Retinal pigment epithelial cell (primary cell): ENCODE results near the gene MRNIP.
"Not testable (repeated sequence)": the region's sequence is repeated elsewhere in the genome, so short reads cannot be mapped to it uniquely, and the experiment has no call there.

ENCODE experiments used
- DNase-seq: peaks from one replicate; pipeline ENCODE4 v3.0.0-alpha.2; 2010; ENCODE audit warnings: low read depth
- H3K4me3 ChIP-seq: 2 replicates; pipeline ENCODE4 v1.5.1; 2011; ENCODE audit warnings: mild to moderate bottlenecking, low read length, control low read depth, moderate library complexity
- TF ChIP-seq, protein P1 (sequence below): conservative IDR thresholded peaks from 2 replicates; pipeline ENCODE4 v1.5.1; 2011; ENCODE audit warnings: low read depth, low read length, control low read depth, inconsistent platforms

MRNIP gene

DNA sequence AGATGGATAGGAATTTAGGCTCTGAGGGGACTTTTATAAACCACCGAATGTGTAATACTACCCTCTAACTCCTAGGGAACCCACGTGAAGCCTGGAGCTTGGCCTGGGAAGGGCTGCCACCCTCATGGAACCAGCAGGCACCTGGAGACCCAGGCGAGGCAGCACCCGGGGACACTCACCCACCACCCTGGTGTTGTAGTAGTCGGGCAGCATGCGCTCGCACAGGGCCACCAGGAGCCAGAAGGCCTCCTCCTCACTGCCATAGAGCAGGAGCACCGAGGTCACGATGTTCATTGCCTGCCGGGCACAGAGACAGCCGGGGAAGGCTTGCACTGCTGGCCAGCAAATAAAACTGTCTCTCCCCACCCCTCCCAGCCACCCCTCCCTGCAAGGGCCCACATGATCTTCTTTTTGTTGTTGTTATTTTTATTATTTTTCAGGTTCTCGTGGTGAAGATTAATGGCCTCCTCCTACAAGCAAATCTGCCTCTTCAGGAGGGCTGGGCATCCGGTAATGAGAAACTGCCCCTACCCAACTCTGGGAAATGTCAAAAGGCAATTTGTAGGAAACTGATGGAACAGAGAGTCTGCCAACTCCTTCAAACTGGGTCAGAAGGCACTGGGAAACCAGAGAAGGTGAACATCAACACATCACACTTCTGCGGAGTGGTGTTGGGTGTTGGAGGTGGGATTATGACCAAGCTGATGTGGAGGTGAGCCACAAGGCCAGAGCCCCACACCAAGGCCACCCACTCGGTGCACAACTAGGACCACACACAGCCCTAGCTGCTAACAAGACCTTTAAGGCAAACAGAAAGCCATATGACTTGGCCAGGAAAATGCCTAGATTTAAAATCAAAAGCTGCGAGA lies 17.4 kb upstream of the MRNIP start:
- H3K4me3 ChIP-seq, result no peak overlapping the region
- TF ChIP-seq, protein P1, sequence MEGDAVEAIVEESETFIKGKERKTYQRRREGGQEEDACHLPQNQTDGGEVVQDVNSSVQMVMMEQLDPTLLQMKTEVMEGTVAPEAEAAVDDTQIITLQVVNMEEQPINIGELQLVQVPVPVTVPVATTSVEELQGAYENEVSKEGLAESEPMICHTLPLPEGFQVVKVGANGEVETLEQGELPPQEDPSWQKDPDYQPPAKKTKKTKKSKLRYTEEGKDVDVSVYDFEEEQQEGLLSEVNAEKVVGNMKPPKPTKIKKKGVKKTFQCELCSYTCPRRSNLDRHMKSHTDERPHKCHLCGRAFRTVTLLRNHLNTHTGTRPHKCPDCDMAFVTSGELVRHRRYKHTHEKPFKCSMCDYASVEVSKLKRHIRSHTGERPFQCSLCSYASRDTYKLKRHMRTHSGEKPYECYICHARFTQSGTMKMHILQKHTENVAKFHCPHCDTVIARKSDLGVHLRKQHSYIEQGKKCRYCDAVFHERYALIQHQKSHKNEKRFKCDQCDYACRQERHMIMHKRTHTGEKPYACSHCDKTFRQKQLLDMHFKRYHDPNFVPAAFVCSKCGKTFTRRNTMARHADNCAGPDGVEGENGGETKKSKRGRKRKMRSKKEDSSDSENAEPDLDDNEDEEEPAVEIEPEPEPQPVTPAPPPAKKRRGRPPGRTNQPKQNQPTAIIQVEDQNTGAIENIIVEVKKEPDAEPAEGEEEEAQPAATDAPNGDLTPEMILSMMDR, result no peak

DNA sequence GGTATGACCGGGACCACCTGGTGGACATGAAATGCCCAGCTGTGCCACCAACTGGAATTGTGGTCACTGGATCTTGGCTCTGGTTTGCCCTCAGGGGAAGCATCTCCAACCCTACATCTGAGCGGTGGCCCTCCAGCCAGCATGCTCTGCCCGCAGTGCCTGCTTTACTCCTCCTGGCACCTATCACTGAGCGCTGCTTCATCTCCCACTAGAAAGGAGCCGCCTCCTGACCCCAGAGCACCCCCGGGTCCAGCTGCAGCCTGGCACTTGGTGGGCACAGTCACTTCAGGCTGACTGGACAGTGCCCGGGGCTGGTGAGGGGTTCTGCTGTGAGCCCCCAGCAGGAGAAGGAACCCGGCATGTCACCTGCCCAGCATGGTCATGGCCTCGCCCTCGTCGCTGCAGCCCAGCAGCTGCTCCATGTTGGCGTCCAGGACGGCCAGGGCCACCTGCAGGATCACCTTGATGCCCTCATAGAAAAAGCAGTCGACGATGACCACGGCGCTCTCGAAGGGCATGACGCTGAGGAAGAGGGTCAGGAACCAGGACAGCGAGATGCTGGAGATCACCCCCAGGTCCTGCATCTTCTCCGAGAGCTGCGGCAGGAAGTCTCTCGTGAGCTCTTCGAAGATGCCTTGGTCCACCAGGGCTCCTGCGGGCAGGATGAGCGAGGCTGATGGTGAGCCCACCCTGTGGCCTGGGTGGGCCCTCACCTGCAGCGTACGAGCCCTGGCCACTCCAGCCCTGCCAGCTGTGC lies 16.1 kb upstream of the MRNIP start:
- TF ChIP-seq, protein P1, result no peak
- H3K4me3 ChIP-seq, result no peak overlapping the region
- no peak for DNase-seq

More for the DNA sequence above, 17.4 kb upstream of the MRNIP start:
- no peak for DNase-seq

DNA sequence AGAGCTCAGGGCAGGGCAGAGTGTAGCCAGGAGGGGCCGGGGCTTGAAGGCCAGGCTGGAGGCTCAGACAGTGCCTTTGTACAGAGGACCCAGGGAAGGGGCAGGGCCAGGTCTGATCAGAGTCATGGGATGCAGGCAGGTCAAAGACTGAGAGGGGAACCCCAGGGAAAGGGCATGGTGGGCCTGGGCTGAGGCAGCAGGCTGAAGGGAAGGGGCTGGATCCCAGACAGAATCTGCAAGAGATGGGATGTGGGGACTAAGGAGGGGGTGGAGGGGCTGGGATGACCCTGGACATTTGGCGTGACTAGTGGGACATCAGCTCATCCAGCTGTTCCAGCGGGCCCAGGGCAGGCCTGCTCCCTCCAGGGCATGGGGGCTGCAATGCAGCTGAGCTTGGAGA lies 15.5 kb upstream of the MRNIP start:
- H3K4me3 ChIP-seq, result no peak overlapping the region
- DNase-seq, result no peak

DNA sequence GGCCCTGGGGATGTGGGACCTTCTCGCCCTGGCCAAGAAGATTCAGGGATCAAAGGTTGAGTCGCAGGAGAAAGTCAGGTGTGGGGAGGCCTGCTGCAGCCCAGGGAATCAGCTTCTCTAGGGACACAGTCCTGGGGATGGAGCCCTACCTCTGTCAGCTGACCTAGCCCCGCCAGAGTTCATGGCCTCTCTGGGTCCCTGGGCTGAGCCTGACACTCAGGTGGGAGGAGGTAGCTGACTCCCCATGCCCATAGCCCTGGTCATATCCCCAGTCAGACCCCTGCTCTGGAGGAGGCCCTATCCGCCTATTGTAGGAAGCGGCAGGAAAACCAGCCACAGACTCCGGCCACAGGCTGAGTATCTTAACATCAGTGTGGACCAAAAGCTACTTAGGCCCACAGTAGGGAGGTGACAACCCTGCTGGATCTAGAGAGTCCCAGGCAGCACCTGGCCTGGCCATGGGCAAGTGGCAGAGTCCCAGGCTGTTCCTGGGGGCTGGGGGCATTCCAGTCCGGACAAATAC lies 15.0 kb upstream of the MRNIP start:
- TF ChIP-seq, protein P1, result no peak
- H3K4me3 ChIP-seq, result no peak overlapping the region
- no peak for DNase-seq

More for the DNA sequence above, 15.5 kb upstream of the MRNIP start:
- TF ChIP-seq, protein P1, result no peak

DNA sequence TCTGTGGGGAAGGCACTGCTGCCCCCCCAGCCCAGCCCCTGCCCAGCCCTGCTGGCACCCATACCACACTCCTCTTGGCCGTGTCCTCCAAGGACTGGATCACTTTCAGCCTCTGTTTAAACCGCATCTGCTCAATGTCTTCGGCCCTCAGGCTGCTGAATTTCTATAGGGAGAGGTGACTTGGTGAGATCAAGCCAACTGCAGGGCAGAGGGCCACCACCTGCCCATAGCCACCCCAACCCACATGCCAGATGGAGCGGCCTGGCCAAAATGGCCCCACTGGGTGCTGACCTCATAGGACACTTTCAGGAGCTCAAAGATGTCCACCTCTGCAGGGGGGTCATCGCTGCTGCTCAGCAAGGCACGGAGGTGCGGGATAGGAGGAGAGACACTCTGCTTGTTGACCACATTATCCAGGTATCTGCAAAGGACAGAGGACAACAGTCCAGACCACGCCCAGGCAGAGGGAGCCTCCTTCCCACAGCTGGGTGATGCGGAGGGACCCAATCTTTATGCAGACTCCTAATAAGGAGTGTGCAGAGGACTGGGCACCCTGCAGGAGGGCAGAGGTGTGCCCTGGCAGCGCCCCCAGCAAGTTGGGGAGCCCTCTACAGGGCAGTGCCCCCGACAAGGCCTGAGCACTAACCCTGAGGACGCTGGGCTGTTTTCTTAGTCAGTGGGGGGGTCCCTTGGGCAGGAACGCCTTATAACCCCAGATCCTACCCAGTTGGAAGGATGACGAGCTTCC lies 14.4 kb upstream of the MRNIP start:
- no peak overlapping the region for H3K4me3 ChIP-seq

DNA sequence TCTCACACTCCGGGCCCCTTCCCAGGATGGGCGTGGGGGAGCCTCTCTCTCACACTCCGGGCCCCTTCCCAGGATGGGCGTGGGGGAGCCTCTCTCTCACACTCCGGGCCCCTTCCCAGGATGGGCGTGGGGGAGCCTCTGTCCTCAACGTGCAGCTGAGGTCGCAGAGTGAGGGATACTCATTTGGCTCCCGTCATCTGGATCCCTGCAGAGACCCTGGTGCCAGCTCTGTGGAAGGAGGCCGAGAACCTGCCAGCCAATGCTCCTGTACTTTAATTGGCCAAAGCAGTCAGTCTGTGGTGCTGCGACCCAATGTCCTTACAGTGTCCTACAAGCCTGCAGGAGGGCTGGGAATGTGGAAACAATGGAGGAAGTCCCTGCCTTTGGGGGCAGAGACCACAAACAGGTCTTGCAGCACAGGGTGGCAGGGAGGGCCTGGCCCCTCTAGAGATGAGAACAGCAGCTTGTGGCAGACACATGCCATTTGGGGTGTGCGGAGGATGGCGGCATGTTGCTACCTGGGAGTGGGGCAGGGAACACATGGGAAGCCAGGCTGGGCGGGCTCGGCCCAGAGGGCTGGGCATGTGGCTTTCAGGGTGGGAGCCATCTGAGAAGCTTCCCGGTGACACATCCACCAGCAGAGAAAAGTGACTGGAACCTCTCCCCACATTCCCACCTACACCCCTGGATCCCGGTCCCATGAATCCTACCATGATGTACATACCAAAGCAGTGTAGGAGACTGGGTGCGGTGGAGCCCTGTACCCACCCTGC lies 13.6 kb upstream of the MRNIP start:
- TF ChIP-seq, protein P1, result no peak
- DNase-seq, result no peak
- H3K4me3 ChIP-seq, result no peak overlapping the region

More for the DNA sequence above, 14.4 kb upstream of the MRNIP start:
- TF ChIP-seq, protein P1, result no peak
- DNase-seq, result no peak

DNA sequence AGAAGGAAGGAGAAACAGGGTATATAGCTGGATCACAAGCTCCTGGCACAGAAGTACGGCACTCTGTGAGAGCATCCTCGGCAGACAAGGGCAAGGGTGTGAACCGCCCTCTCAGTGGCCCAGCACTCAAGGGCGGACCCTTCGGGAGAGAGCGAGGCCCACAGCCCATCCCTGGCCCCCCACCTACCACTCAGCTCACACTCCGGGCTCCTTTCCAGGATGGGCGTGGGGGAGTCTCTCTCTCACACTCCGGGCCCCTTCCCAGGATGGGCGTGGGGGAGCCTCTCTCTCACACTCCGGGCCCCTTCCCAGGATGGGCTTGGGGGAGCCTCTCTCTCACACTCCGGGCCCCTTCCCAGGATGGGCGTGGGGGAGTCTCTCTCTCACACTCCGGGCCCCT lies 12.9 kb upstream of the MRNIP start:
- not testable (repeated sequence) for DNase-seq, H3K4me3 ChIP-seq
